ENCODE measurements around the gene PTPN1. TPM values are rescaled to one million over a fixed set of nuclear protein-coding genes. Genes with fewer than 3 reads are reported as not detected.
A peak's percentile ranks its signal among the peaks of the same experiment; 100 is the strongest.

Gene PTPN1
- total and polyA plus RNA-seq, 2 of the 13 experiments (the other 11 are each of a cell fraction or from before 2014, with no cell fraction given): 17.7 to 37.2 TPM

GRCh38 chr20:50625986-50626677, 115.9 kb downstream of the PTPN1 start (continued):
- peak; percentile 52 for TF ChIP-seq HIVEP1 (CRISPR knock-in tag; IDR thresholded peaks at IDR 0.05)
- no peak for TF ChIP-seq BRD4 (CRISPR knock-in tag; IDR thresholded peaks at IDR 0.05)
- TF ChIP-seq ZNF546 (CRISPR knock-in tag; conservative IDR thresholded peaks at IDR 0.05): no peak
- TF ChIP-seq MTF1 (CRISPR knock-in tag; IDR thresholded peaks at IDR 0.05): no peak
- TF ChIP-seq PAXIP1 (CRISPR knock-in tag; conservative IDR thresholded peaks at IDR 0.05): peak; percentile 38; the same call in 1 of the 2 replicates
- TF ChIP-seq SP140L (CRISPR knock-in tag; IDR thresholded peaks at IDR 0.05; ENCODE audit: borderline replicate concordance): no peak
- peak; percentile 81 for TF ChIP-seq ZNF331 (CRISPR knock-in tag; IDR thresholded peaks at IDR 0.05)
- TF ChIP-seq SP1 (IDR thresholded peaks at IDR 0.05): no peak
- TF ChIP-seq SP1 (CRISPR knock-in tag; IDR thresholded peaks at IDR 0.05): no peak
- no peak for TF ChIP-seq RNF2 (conservative IDR thresholded peaks at IDR 0.05; ENCODE audit: low read depth)
- no peak; the same call in 1 of the 2 replicates for TF ChIP-seq KLF15 (CRISPR knock-in tag; IDR thresholded peaks at IDR 0.05; ENCODE audit: borderline replicate concordance)
- TF ChIP-seq HNRNPK (IDR thresholded peaks at IDR 0.05; ENCODE audit: low read depth, low read length, poor library complexity, severe bottlenecking): no peak
- no peak for TF ChIP-seq ZNF30 (CRISPR knock-in tag; IDR thresholded peaks at IDR 0.05)
- TF ChIP-seq ZNF234 (CRISPR knock-in tag; conservative IDR thresholded peaks at IDR 0.05): no peak
- no peak for TF ChIP-seq NFE2L1 (CRISPR knock-in tag; IDR thresholded peaks at IDR 0.05; ENCODE audit: borderline replicate concordance)
- TF ChIP-seq REL (CRISPR knock-in tag; conservative IDR thresholded peaks at IDR 0.05): no peak
- no peak for TF ChIP-seq TCF7L2 (IDR thresholded peaks at IDR 0.05; ENCODE audit: low read depth, low read length)
- TF ChIP-seq ZNF33B (CRISPR knock-in tag; IDR thresholded peaks at IDR 0.05): no peak
- no peak for TF ChIP-seq ARID3A (IDR thresholded peaks at IDR 0.05; ENCODE audit: low read depth, low read length)
- TF ChIP-seq ONECUT2 (CRISPR knock-in tag; IDR thresholded peaks at IDR 0.05): no peak
- TF ChIP-seq, protein P1, sequence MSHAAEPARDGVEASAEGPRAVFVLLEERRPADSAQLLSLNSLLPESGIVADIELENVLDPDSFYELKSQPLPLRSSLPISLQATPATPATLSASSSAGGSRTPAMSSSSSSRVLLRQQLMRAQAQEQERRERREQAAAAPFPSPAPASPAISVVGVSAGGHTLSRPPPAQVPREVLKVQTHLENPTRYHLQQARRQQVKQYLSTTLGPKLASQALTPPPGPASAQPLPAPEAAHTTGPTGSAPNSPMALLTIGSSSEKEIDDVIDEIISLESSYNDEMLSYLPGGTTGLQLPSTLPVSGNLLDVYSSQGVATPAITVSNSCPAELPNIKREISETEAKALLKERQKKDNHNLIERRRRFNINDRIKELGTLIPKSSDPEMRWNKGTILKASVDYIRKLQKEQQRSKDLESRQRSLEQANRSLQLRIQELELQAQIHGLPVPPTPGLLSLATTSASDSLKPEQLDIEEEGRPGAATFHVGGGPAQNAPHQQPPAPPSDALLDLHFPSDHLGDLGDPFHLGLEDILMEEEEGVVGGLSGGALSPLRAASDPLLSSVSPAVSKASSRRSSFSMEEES (CRISPR knock-in tag; IDR thresholded peaks at IDR 0.05): peak; percentile 13; the same call in 1 of the 2 replicates
- no peak for TF ChIP-seq EP300 (IDR thresholded peaks at IDR 0.05; ENCODE audit: low read depth in 2 of 2, low read length in 2 of 2)
- TF ChIP-seq EP300 (CRISPR knock-in tag; IDR thresholded peaks at IDR 0.05; ENCODE audit: borderline replicate concordance): no peak
